HG03457 (cell line): ENCODE measurements around the gene RING1.

Experiments used
- ATAC-seq: cut with Tn5 transposase; IDR thresholded peaks from one replicate; pipeline ENCODE4 v1.9.1; 2021; ENCODE audit warnings: moderate number of reproducible peaks; ENCODE audit not compliant: unreplicated experiment

Gene RING1

GRCh38 chr6:33171880-33172687, 36.2 kb upstream of the RING1 start:
- no peak for ATAC-seq

DNA sequence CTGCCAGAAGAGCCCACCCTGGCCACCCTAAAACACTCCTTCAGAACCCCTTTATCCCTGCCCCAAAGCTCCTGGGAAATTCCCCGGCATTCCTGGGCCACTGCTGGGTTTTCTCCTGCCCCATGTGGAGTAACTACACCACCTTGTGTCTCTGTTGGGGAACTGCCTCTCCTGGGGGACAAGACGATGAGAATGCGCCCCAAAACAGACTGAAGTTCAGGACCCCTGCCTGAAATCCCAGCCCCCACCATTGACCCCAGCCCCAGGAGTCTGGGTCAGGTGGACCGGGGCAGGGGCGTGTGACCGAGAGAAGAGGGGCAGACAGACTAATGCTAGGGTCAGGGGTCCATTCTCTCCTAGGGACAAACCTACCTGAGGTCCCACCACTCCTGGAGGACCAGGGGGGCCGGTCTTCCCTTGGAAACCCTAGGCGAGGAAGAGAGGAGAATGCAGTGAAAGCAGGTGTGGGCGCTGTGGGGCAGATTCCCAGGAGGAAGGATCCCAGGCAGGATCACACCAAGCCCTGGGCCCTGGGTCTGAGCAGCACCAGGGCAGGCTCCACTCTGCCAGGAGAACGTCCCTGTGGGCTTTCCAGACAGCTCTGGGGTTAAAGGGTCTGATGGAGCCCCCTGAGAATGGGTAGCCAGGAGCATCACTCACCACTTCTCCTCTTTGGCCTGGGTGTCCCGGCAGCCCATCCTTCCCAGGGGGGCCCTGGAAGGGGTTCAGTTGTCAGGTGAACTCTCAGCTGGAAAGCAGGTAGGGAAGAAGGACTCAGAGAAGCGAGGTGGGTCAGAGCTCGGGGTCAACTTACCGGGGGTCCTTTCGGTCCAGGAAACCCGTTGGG, 35.4 kb upstream of the RING1 start:
- ATAC-seq: no peak

GRCh38 chr6:33173535-33174180, 34.6 kb upstream of the RING1 start:
- ATAC-seq: no peak

DNA sequence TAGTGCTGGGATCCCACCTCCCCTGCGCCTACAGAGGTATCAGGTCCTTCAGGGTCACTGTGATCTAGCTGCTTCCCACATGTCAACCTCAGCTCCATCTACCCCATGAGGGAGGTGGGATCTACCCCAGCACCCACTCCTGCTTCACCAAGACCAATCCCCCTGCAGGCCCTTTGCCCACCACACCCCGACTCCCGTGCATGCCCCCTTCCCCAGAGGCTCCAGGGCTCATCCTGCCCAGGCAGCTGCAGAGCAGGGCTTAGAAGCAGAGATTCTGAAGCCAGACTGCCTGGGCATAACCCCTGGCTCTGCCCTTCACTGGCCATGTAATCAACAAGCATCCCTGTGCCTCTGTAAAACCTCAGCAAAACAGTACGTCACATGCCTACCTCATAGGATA, 33.5 kb upstream of the RING1 start:
- no peak for ATAC-seq

DNA sequence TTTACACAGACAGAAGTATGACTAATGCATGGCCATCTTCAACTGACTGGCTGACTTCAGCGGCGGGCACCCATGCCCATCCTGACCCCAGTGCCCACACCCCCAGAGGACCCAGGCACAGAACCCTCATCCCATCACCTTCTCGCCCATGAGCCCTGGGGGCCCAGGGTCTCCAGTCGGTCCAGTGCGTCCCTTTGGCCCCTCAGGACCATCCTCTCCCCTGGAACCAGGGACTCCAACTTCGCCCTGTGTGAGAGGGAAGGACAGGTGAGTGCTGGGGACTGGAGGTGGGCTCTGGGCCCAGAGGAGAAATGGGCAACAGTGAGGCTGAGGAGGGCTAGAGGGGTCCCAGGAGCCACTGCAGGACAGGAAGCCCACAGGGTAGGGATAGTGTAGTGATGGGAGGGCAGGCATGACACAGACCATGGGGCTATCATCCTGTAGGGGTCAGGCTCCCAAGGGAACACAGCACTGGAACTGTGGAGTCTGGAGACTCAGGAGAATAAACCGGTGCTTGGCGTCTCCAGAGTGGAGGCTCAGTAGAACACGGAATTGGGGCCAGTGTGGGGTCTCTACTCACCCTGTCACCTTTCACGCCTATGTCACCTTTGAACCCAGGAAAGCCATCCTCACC, 32.7 kb upstream of the RING1 start:
- ATAC-seq: no peak

- no peak for ATAC-seq
Observed at GRCh38 chr6:33176906-33177305, 31.4 kb upstream of the RING1 start.

DNA sequence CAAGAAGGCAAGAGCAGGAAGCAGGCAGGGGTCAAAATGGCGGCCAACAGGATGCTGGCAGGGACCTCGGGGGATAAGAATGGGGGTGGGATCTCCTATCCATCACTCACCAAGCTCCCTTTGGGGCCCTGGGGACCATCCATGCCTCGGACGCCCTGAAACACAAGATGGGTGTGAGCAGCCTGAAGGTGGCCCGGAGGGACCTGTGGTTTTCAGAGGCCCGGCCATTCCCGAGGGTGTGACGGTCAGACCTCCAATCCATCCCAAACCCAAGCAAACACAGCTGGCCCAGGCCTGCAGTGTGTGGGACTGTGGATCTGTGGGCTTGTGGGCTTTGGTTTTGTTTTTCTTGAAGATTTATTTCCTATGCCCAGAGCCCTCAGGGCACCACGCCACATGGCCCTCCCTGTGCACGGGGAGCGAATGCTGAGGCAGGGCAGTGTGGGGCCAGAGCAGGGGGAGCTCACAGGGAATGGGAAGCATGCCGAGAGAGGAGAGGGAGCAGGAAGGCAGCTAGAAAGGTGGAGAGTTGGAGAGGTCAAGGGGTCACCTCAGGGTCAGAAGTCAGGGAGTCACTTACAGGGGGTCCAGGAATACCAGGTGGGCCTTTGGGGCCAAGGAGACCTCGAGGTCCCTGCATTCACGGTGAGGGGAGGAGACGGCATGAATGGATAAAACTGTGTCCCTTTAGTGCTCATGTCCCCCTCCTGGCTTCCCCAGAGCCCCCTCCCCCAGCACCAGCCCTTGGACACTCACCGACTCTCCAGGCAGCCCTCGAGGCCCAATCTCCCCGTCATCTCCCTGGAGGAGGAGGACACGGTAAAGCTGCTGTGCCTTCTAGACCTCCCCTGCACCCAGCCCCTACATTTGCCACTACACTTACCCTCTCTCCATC, 30.5 kb upstream of the RING1 start:
- ATAC-seq: no peak

DNA sequence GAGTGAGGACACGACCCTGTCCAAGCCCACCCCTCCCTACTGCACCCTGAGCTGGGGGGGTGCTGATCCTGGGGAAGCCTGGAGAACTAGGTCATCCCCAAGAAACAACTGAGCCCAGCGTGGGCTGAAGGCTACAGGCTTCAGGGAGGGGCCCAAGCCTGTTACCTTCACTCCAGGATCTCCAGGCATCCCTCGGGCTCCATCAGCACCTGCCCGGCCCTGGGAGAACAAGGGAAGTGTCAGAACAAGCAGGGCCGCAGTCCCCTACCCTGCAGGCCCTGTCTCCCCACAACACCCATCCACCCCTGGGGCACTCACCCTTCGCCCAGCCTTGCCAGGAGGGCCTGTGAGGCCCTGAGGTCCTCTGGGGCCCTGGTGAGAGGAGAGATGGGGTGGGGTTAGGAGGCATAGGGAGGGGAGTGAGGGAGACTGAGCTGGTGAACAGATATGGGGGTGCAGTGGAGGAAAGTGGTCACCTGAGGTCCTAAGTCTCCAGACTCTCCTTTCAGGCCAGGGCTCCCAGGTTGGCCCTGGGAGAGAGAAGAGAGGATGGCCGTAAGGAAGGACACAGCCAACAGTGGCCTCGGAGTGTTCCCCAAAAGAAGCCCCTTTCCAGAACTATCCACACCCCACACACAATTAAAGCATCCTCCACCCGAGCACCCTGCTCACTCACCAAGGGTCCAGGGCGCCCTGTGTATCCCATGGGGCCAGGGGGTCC, 29.4 kb upstream of the RING1 start:
- ATAC-seq: no peak

DNA sequence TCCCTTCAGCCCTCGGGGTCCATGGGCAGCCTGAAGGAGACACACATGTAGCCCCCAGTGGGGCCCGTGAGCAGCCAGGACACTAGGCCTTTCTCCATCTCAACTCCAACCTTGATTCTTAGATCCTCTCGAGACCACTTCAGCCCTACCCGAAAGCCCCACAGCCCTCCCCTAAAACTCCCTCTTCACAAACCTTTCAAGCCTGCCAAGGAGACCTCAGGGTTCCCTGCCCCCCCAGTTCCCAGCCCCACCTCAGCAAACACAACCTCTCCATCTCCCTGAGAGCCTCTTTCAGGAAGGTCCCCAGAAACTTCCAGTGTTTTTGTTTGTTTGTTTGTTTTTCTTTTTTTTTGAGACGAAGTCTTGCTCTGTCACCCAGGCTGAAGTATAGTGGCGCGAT, 27.2 kb upstream of the RING1 start:
- no peak for ATAC-seq

DNA sequence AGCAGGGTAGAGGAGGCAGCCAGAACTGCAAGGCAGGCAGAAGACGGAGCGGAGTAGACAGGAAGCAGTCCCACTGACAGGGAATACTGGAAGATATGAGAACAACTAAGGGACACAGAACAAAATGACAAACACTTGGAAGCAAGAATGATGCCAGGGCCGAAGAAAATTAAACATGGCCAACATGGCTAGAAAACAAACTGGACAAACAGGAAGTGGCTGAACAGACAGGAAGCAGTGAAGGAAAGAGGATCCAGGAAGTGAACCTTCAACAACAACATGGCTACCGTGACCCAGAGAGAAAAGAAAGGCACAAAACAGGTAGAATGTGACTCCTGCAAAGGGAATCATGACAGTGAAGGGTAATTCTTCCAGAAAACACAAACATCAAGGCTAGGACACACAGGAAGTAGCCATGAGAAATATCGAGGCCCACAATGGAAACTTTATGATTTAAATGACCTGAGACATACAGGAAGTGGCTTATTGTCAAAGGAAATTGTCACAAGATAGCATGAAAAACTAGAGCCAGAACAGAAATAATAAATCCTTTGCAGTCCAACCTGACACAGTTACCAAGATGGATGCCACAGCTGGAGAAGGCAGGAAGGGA, 25.1 kb upstream of the RING1 start:
- ATAC-seq: no peak

- no peak for ATAC-seq
Observed at GRCh38 chr6:33185190-33185589, 23.1 kb upstream of the RING1 start.

GRCh38 chr6:33185654-33186187, 22.6 kb upstream of the RING1 start:
- ATAC-seq: no peak

GRCh38 chr6:33187809-33188208, 20.5 kb upstream of the RING1 start:
- ATAC-seq: no peak

GRCh38 chr6:33189164-33189563, 19.1 kb upstream of the RING1 start:
- ATAC-seq: no peak

DNA sequence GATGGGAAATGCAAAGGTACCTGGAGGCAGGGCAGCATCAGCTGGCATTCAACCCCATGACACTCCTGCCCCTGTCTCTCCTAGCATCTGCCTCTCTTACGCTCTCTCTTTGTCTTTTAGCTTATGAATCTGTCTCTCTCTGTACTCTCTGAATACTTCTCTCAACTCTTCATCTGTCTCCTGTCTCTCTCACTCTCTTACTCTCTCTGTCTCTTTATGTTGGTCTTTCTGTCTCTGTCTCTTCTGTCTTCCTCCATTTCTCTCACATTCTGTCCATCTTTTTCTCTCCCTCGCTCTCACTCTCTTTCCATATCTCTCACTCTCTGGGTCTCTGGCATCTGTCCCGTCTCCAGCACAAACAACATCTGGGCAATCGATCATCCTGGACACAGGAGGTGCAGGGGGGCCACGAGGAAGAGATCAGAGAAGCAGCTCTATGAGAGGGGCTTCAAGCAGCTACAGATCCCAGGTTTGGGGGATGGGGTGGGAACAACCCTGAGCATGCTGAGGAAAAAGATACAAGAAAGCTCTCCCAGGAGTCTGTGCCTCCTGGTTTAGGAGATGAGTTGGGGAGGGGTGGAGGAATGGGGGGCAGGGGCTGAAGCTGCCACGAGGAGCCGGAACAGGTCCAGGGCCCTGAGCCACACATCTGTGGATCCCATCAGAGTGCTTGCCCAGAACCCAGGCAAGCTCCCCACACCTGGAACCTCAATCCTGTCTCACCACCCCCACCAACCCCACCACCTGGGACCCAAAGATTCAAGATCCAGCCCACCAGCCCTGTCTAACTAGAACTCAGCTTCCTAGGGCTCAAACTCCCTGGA, 18.5 kb upstream of the RING1 start:
- no peak for ATAC-seq

DNA sequence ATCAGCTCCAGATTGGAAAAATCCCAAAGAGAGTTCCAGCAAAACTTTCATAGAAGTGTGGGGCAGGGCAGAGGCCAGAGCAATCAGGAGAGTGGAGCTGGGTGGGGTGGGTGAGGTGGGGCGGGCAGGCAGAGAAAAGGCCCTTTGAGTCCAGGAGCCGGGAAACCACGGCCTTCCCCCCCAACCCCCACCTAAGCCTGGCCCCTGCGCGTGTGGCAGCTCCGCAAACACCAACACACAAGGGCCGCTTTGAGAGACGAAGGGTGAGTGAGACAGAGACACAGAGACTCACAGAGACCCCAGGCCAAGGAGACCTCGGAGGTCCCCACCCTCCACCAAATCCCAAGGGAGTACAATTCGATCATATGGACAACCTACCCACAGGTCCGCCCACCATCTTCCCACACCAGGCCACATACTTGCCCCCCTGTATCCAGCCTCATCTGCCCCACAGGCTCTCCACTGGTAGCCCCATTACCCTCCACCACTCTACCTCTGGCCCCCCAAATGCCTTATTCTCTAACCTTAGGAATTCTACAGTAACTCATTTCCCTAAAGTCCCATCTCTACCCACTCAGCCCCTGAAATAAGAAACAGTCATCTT, 17.7 kb upstream of the RING1 start:
- no peak for ATAC-seq

GRCh38 chr6:33191383-33192104, 16.8 kb upstream of the RING1 start:
- no peak for ATAC-seq
